IMR-90 (cell line): ENCODE data around the gene CDK11A. TPM values are rescaled to one million over a fixed set of nuclear protein-coding genes. Genes with fewer than 3 reads are reported as not detected.

Experiments used
- ATAC-seq: fragments of 200-7000 bp; cut with Tn5 transposase; 2 replicates; pipeline ENCODE4 v1.9.1; 2020; ENCODE audit warnings: low read depth, mild to moderate bottlenecking, moderate library complexity
- BruUV-seq: library from RNA; stranded (reverse); fragments of 400-500 nt; replicated peaks from 2 replicates; lab custom pipeline; 2021; lab: Mats Ljungman, UMichigan
- CTCF ChIA-PET: fragments of 300-600 bp; formaldehyde crosslinking; extraction: SDS; loops from one replicate; lab custom pipeline; 2021; ENCODE audit warnings: antibody characterized with exemption; lab: Yijun Ruan, JAX
- POLR2A ChIA-PET: fragments of 300-600 bp; sonication (Branson Sonifier 250); formaldehyde crosslinking; loops from one replicate; lab custom pipeline; 2022; ENCODE audit warnings: antibody characterized with exemption; ENCODE audit not compliant: unreplicated experiment; lab: Charles Lee
- DNase-seq: peaks from one replicate; pipeline ENCODE4 v3.0.0; 2013
- H2AFZ ChIP-seq: replicated peaks from 2 replicates; pipeline ENCODE3; 2013; ENCODE audit warnings: low read length, mild to moderate bottlenecking; ENCODE audit not compliant: poor library complexity
- H2AK5ac ChIP-seq: 2 replicates; pipeline ENCODE4 v1.6.1; 2013; ENCODE audit warnings: low read depth, low read length, inconsistent platforms
- H2AK9ac ChIP-seq: replicated peaks from 2 replicates; pipeline ENCODE3; 2013; ENCODE audit warnings: mild to moderate bottlenecking, low read depth, low read length, moderate library complexity; ENCODE audit not compliant: poor library complexity
- H2BK120ac ChIP-seq: 2 replicates; pipeline ENCODE4 v1.6.1; 2013; ENCODE audit warnings: low read depth, low read length, inconsistent platforms
- H2BK15ac ChIP-seq: 3 replicates; pipeline ENCODE4 v1.6.1; 2013; ENCODE audit warnings: low read depth, low read length, inconsistent platforms
- H2BK20ac ChIP-seq: 2 replicates; pipeline ENCODE4 v1.6.1; 2013; ENCODE audit warnings: low read depth, mild to moderate bottlenecking, inconsistent platforms, low read length, moderate library complexity
- H2BK5ac ChIP-seq: 2 replicates; pipeline ENCODE4 v1.6.1; 2013; ENCODE audit warnings: mild to moderate bottlenecking, low read depth, low read length, inconsistent platforms; ENCODE audit not compliant: poor library complexity, severe bottlenecking
- H3K14ac ChIP-seq: replicated peaks from 2 replicates; pipeline ENCODE4 v1.6.1; 2013; ENCODE audit warnings: low read depth, low read length, inconsistent platforms
- H3K18ac ChIP-seq: 2 replicates; pipeline ENCODE4 v1.6.1; 2013; ENCODE audit warnings: low read depth, low read length, control low read depth
- H3K23ac ChIP-seq: 2 replicates; pipeline ENCODE4 v1.6.1; 2013; ENCODE audit warnings: low read depth, low read length, inconsistent platforms
- H3K27ac ChIP-seq: 2 replicates; pipeline ENCODE4 v1.5.1; 2013; ENCODE audit warnings: mild to moderate bottlenecking, control low read depth, low read length; ENCODE audit not compliant: insufficient read depth
- H3K27me3 ChIP-seq: 2 replicates; pipeline ENCODE4 v1.6.1; 2013; ENCODE audit warnings: low read length; ENCODE audit not compliant: control insufficient read depth, insufficient read depth
- H3K36me3 ChIP-seq: 2 replicates; pipeline ENCODE4 v1.6.1; 2013; ENCODE audit warnings: low read length, mixed read lengths; ENCODE audit not compliant: control insufficient read depth, insufficient read depth
- H3K4ac ChIP-seq: 2 replicates; pipeline ENCODE4 v1.6.1; 2013; ENCODE audit warnings: low read depth, low read length, inconsistent platforms
- H3K4me1 ChIP-seq: 2 replicates; pipeline ENCODE4 v1.6.1; 2013; ENCODE audit warnings: low read length, mixed read lengths; ENCODE audit not compliant: control insufficient read depth, insufficient read depth
- H3K4me2 ChIP-seq: 2 replicates; pipeline ENCODE4 v1.6.1; 2013; ENCODE audit warnings: low read depth, mild to moderate bottlenecking, control low read depth, low read length, moderate library complexity
- H3K4me3 ChIP-seq: 2 replicates; pipeline ENCODE4 v1.5.1; 2013; ENCODE audit warnings: low read depth, mild to moderate bottlenecking, control low read depth, low read length, moderate library complexity; ENCODE audit not compliant: insufficient read depth
- H3K56ac ChIP-seq: 2 replicates; pipeline ENCODE4 v1.6.1; 2013; ENCODE audit warnings: low read length, inconsistent platforms; ENCODE audit not compliant: insufficient read depth; ENCODE audit errors: extremely low read depth
- H3K79me1 ChIP-seq, 2 experiments: 2 replicates each; pipeline ENCODE4 v1.6.1; 2013; ENCODE audit warnings: low read length in 2 of 2, inconsistent platforms in 1 of 2, low read depth in 1 of 2
- H3K9ac ChIP-seq: 2 replicates; pipeline ENCODE4 v1.6.1; 2013; ENCODE audit warnings: low read depth, low read length, control low read depth
- H3K9me1 ChIP-seq: 2 replicates; pipeline ENCODE4 v1.6.1; 2013; ENCODE audit warnings: low read length, inconsistent platforms; ENCODE audit not compliant: insufficient read depth
- H3K9me3 ChIP-seq: 2 replicates; pipeline ENCODE4 v1.6.1; 2013; ENCODE audit warnings: low read length; ENCODE audit not compliant: control insufficient read depth, insufficient read depth
- H4K20me1 ChIP-seq: 2 replicates; pipeline ENCODE4 v1.6.1; 2013; ENCODE audit warnings: low read length, inconsistent platforms; ENCODE audit not compliant: insufficient read depth
- H4K5ac ChIP-seq: 2 replicates; pipeline ENCODE4 v1.6.1; 2013; ENCODE audit warnings: mild to moderate bottlenecking, low read depth, low read length, control low read depth
- H4K8ac ChIP-seq, 2 experiments: 2 replicates each; pipeline ENCODE4 v1.6.1; 2013; ENCODE audit warnings: low read depth in 2 of 2, low read length in 2 of 2, control low read depth in 1 of 2, inconsistent platforms in 1 of 2
- H4K91ac ChIP-seq: 2 replicates; pipeline ENCODE4 v1.6.1; 2013; ENCODE audit warnings: low read depth, low read length, inconsistent platforms; ENCODE audit not compliant: insufficient read depth
- CHD1 ChIP-seq: IDR thresholded peaks from 2 replicates; pipeline ENCODE4 v1.6.1; 2012; ENCODE audit warnings: low read depth, low read length, improper control_type of control experiment
- WGBS, 2 experiments: methylation state at CpG; one replicate each; pipeline versions ENCODE4 v1.1.5 to v1.1.7; 2013; ENCODE audit warnings: missing lambda C conversion rate in 2 of 2; ENCODE audit not compliant: insufficient read length in 1 of 2; ENCODE audit errors: extremely low coverage in 2 of 2; 5-methylcytosine and 5-hydroxymethylcytosine counted together
- dilution Hi-C: fragments of 300-500 bp; cut with HindIII; formaldehyde crosslinking; loops from one replicate; pipeline ENCODE4 v1.14.3; 2018; ENCODE audit warnings: low sequenced_read_pairs; ENCODE audit not compliant: unreplicated experiment
- in situ Hi-C: fragments of 300-500 bp; cut with MboI; formaldehyde crosslinking; loops from 3 replicates; pipeline ENCODE4 v1.14.3; 2019; ENCODE audit warnings: low sequenced_read_pairs, inconsistent platforms, mixed read lengths
- intact Hi-C: fragments of 100-400 bp; cut with micrococcal nuclease; formaldehyde crosslinking; loops from 2 replicates; pipeline ENCODE4 v1.10.0; 2022
- polyA plus RNA-seq, 3 experiments: library from polyadenylated mRNA; depleted of rRNA; stranded (reverse); fragments of >200 nt; gene quantifications; 2 replicates each; pipeline ENCODE4 v1.2.3, GENCODE V29; 2012; ENCODE audit warnings: low replicate concordance in 1 of 3
- total RNA-seq: library from RNA; depleted of rRNA; stranded (reverse); fragments of >200 nt; gene quantifications from 2 replicates; pipeline ENCODE4 v1.2.3, GENCODE V29; 2012
- TF ChIP-seq, protein P1 (sequence below): conservative IDR thresholded peaks from 2 replicates; pipeline ENCODE4 v1.5.1; 2012; ENCODE audit warnings: mild to moderate bottlenecking, low read depth, low read length, improper control_type of control experiment

CDK11A gene
- total and polyA plus RNA-seq, 2 of the 4 experiments (the other 2 are of a cell fraction) = 1.8 to 20.0 TPM

- peak; percentile 50; the same call in 1 of the 2 replicates for ATAC-seq
- Histone ChIP-seq H2BK20ac (no peak overlapping the region), H3K23ac (no peak overlapping the region), H3K4ac (no peak overlapping the region; the same call in 1 of the 2 replicates), H2AK5ac (no peak overlapping the region), H2BK5ac (no peak overlapping the region), H2BK15ac (no peak overlapping the region), H3K18ac (no peak overlapping the region), H4K8ac (no peak overlapping the region), H3K9ac (no peak overlapping the region), H4K20me1 (peaks cover 30% of the 10 kb centered on the region), H3K27me3 (no peaks in the 10 kb centered on the region), H3K4me2 (no peak overlapping the region), H4K91ac (no peak overlapping the region), H4K5ac (no peak overlapping the region), H2BK120ac (no peak overlapping the region), H3K9me3 (no peaks in the 10 kb centered on the region), H3K36me3 (peaks cover 22% of the 10 kb centered on the region), H3K4me1 (peaks cover 2% of the 10 kb centered on the region; the same call in 1 of the 2 replicates), H2AK9ac (no peak overlapping the region), H3K4me3 (no peak overlapping the region), H3K14ac (no peak overlapping the region), H3K9me1 (peaks cover 5% of the 10 kb centered on the region; the same call in 1 of the 2 replicates), H2AFZ (no peak overlapping the region), H3K27ac (no peak overlapping the region), H3K56ac (no peak overlapping the region), H3K79me1 (peaks cover 12 to 50% of the 10 kb centered on the region in 2 experiments)
- no peak for DNase-seq
- dilution Hi-C loops (no loop called here), in situ Hi-C loops (no loop called here), intact Hi-C loops (no loop called here)
- 69% methylated on average over 8 of the region's 24 CpGs; no CpG with 5 or more reads in 1 of the 2 experiments for WGBS, 2 experiments
- TF ChIP-seq CHD1 = no peak
- TF ChIP-seq, protein P1, sequence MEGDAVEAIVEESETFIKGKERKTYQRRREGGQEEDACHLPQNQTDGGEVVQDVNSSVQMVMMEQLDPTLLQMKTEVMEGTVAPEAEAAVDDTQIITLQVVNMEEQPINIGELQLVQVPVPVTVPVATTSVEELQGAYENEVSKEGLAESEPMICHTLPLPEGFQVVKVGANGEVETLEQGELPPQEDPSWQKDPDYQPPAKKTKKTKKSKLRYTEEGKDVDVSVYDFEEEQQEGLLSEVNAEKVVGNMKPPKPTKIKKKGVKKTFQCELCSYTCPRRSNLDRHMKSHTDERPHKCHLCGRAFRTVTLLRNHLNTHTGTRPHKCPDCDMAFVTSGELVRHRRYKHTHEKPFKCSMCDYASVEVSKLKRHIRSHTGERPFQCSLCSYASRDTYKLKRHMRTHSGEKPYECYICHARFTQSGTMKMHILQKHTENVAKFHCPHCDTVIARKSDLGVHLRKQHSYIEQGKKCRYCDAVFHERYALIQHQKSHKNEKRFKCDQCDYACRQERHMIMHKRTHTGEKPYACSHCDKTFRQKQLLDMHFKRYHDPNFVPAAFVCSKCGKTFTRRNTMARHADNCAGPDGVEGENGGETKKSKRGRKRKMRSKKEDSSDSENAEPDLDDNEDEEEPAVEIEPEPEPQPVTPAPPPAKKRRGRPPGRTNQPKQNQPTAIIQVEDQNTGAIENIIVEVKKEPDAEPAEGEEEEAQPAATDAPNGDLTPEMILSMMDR = peak; percentile 28; the same call in 1 of the 2 replicates
- CTCF ChIA-PET = no interaction called here
- POLR2A ChIA-PET = no interaction called here
- BruUV-seq = no TSS peak
These were observed 45.4 kb downstream of the CDK11A start for GRCh38 chr1:1678581-1679380.
